ENCODE results near the gene SPAST. TPM values are rescaled to one million over a fixed set of nuclear protein-coding genes. Genes with fewer than 3 reads are reported as not detected.
"Not testable (repeated sequence)": the region's sequence is repeated elsewhere in the genome, so short reads cannot be mapped to it uniquely, and the experiment has no call there.

SPAST gene
- total RNA-seq, 1 donor from 2014 or later: 8.7 TPM

GRCh38 chr2:32135409-32135808, 72.1 kb downstream of the SPAST start:
- peaks cover 17% of the 10 kb centered on the region for H3K4me1 ChIP-seq
- H3K27me3 ChIP-seq (ENCODE audit: low read depth): no peaks in the 10 kb centered on the region
- H3K4me3 ChIP-seq: no peak overlapping the region
- no peak for DNase-seq
- intact Hi-C loops (cut with micrococcal nuclease): no loop called here
- TF ChIP-seq CTCF (IDR thresholded peaks at IDR 0.05; ENCODE audit: borderline replicate concordance): peak; percentile 17
- H3K27ac ChIP-seq (replicated peaks): no peak overlapping the region
- H3K9me3 ChIP-seq (replicated peaks): no peaks in the 10 kb centered on the region
- peaks cover 44% of the 10 kb centered on the region for H3K36me3 ChIP-seq

- Histone ChIP-seq H3K36me3 (peaks cover 37% of the 10 kb centered on the region), H3K27me3 (ENCODE audit: low read depth) (no peaks in the 10 kb centered on the region), H3K27ac (replicated peaks) (no peak overlapping the region), H3K4me3 (no peak overlapping the region), H3K4me1 (peaks cover 17% of the 10 kb centered on the region), H3K9me3 (replicated peaks) (no peaks in the 10 kb centered on the region)
- intact Hi-C loops (cut with micrococcal nuclease): no loop called here
- TF ChIP-seq CTCF (IDR thresholded peaks at IDR 0.05; ENCODE audit: borderline replicate concordance): no peak
- no peak for DNase-seq
Measured at GRCh38 chr2:32136097-32136496, 72.7 kb downstream of the SPAST start.

GRCh38 chr2:32151544-32151943, 88.2 kb downstream of the SPAST start:
- H3K27ac ChIP-seq (replicated peaks); H3K4me3 ChIP-seq; H3K4me1 ChIP-seq; intact Hi-C loops (cut with micrococcal nuclease); H3K9me3 ChIP-seq (replicated peaks); DNase-seq; H3K27me3 ChIP-seq (ENCODE audit: low read depth): not testable (repeated sequence)
- H3K36me3 ChIP-seq: peaks cover 49% of the 10 kb centered on the region

- Histone ChIP-seq H3K4me3 (no peak overlapping the region), H3K9me3 (replicated peaks) (peaks cover 4% of the 10 kb centered on the region), H3K4me1 (peaks cover 6% of the 10 kb centered on the region), H3K36me3 (no peaks in the 10 kb centered on the region), H3K27me3 (ENCODE audit: low read depth) (no peaks in the 10 kb centered on the region), H3K27ac (replicated peaks) (no peak overlapping the region)
- intact Hi-C loops (cut with micrococcal nuclease): no loop called here
- TF ChIP-seq CTCF (IDR thresholded peaks at IDR 0.05; ENCODE audit: borderline replicate concordance): no peak
- no peak for DNase-seq
Measured at GRCh38 chr2:32159678-32160077, 96.3 kb downstream of the SPAST start.

GRCh38 chr2:32161296-32161695, 97.9 kb downstream of the SPAST start:
- peaks cover 4% of the 10 kb centered on the region for H3K9me3 ChIP-seq (replicated peaks)
- H3K36me3 ChIP-seq: no peaks in the 10 kb centered on the region
- intact Hi-C loops (cut with micrococcal nuclease): no loop called here
- no peaks in the 10 kb centered on the region for H3K27me3 ChIP-seq (ENCODE audit: low read depth)
- no peak overlapping the region for H3K4me3 ChIP-seq
- H3K27ac ChIP-seq (replicated peaks): no peak overlapping the region
- TF ChIP-seq CTCF (IDR thresholded peaks at IDR 0.05; ENCODE audit: borderline replicate concordance): no peak
- peaks cover 18% of the 10 kb centered on the region for H3K4me1 ChIP-seq
- no peak for DNase-seq

GRCh38 chr2:32164254-32164653, 100.9 kb downstream of the SPAST start:
- DNase-seq; H3K27ac ChIP-seq (replicated peaks); H3K27me3 ChIP-seq (ENCODE audit: low read depth); H3K9me3 ChIP-seq (replicated peaks); H3K36me3 ChIP-seq; intact Hi-C loops (cut with micrococcal nuclease): not testable (repeated sequence)
- peak overlapping the region; percentile 91 for H3K4me3 ChIP-seq
- H3K4me1 ChIP-seq: peaks cover 42% of the 10 kb centered on the region

GRCh38 chr2:32165027-32165347, 101.6 kb downstream of the SPAST start:
- H3K27me3 ChIP-seq (ENCODE audit: low read depth); H3K9me3 ChIP-seq (replicated peaks); intact Hi-C loops (cut with micrococcal nuclease); H3K36me3 ChIP-seq; DNase-seq: not testable (repeated sequence)
- H3K4me1 ChIP-seq: peaks cover 42% of the 10 kb centered on the region
- peak overlapping the region; percentile 91 for H3K4me3 ChIP-seq
- peak overlapping the region; percentile 90 for H3K27ac ChIP-seq (replicated peaks)
